PC-9 (cell line): Measurements from ENCODE around the gene SNX20. TPM values are rescaled to one million over a fixed set of nuclear protein-coding genes. Genes with fewer than 3 reads are reported as not detected.

Experiments used
- BruUV-seq: library from RNA; stranded (reverse); fragments of 400-500 nt; replicated peaks from 2 replicates; lab custom pipeline; 2021; lab: Mats Ljungman, UMichigan
- CTCF ChIA-PET: fragments of 300-600 bp; sonication (Branson Sonifier 250); formaldehyde crosslinking; loops from one replicate; lab custom pipeline; 2022; ENCODE audit warnings: antibody characterized with exemption; lab: Charles Lee
- POLR2A ChIA-PET: fragments of 300-600 bp; sonication (Branson Sonifier 250); formaldehyde crosslinking; loops from one replicate; lab custom pipeline; 2022; ENCODE audit warnings: antibody characterized with exemption; ENCODE audit not compliant: unreplicated experiment; lab: Charles Lee
- DNase-seq, 2 experiments: peaks; one replicate each; pipeline versions ENCODE4 v3.0.0 to v3.0.0-alpha.2; 2015 to 2022; ENCODE audit warnings: mixed read lengths in 1 of 2
- H2AFZ ChIP-seq: fragments of 200-600 bp; sonication (generic); 2 replicates; pipeline ENCODE4 v1.8.1; 2017; ENCODE audit warnings: antibody characterized with exemption
- H3F3A ChIP-seq: fragments of 200-600 bp; sonication (generic); 2 replicates; pipeline ENCODE4 v1.8.1; 2017; ENCODE audit warnings: antibody characterized with exemption, mild to moderate bottlenecking, low read depth; ENCODE audit not compliant: insufficient read depth
- H3K27ac ChIP-seq: fragments of 200-600 bp; sonication (generic); 2 replicates; pipeline ENCODE4 v1.6.1; 2016; ENCODE audit warnings: mixed run types
- H3K27me3 ChIP-seq: fragments of 200-600 bp; sonication (generic); 2 replicates; pipeline ENCODE4 v1.6.1; 2016; ENCODE audit warnings: low read depth, mixed run types; ENCODE audit not compliant: insufficient read depth
- H3K36me3 ChIP-seq: fragments of 200-600 bp; sonication (generic); 2 replicates; pipeline ENCODE4 v1.6.1; 2016; ENCODE audit warnings: low read depth, mixed run types
- H3K4me1 ChIP-seq: fragments of 200-600 bp; sonication (generic); replicated peaks from 2 replicates; pipeline ENCODE4 v1.6.1; 2016; ENCODE audit warnings: mixed run types; ENCODE audit not compliant: insufficient read depth
- H3K4me2 ChIP-seq: fragments of 200-600 bp; sonication (generic); 2 replicates; pipeline ENCODE4 v1.6.1; 2017; ENCODE audit warnings: mixed run types
- H3K4me3 ChIP-seq: fragments of 200-600 bp; sonication (generic); 2 replicates; pipeline ENCODE4 v1.6.1; 2016; ENCODE audit warnings: mixed run types
- H3K79me2 ChIP-seq: fragments of 200-600 bp; sonication (generic); 2 replicates; pipeline ENCODE4 v1.6.1; 2017; ENCODE audit warnings: low read depth, mixed run types
- H3K9me2 ChIP-seq: fragments of 200-600 bp; sonication (generic); 2 replicates; pipeline ENCODE4 v1.8.1; 2017; ENCODE audit warnings: mild to moderate bottlenecking; ENCODE audit not compliant: insufficient read depth
- H3K9me3 ChIP-seq: fragments of 200-600 bp; sonication (generic); 2 replicates; pipeline ENCODE4 v1.8.1; 2016; ENCODE audit warnings: low read depth; ENCODE audit not compliant: insufficient read depth
- H4K20me1 ChIP-seq: fragments of 200-600 bp; sonication (generic); 2 replicates; pipeline ENCODE4 v1.8.1; 2017; ENCODE audit not compliant: insufficient read depth
- EZH2 ChIP-seq: fragments of 200-600 bp; sonication (generic); IDR thresholded peaks from 2 replicates; pipeline ENCODE4 v1.8.0; 2017; ENCODE audit warnings: antibody characterized with exemption, low read depth
- intact Hi-C: fragments of 100-400 bp; cut with micrococcal nuclease; formaldehyde crosslinking; loops from one replicate; pipeline ENCODE4 v1.10.0; 2022; ENCODE audit not compliant: unreplicated experiment
- total RNA-seq: library from RNA; stranded (reverse); gene quantifications from 2 replicates; pipeline ENCODE4 v1.2.3, GENCODE V29; 2021
- TF ChIP-seq, protein P1 (sequence below): fragments of 200-600 bp; sonication (generic); conservative IDR thresholded peaks from 2 replicates; pipeline ENCODE4 v1.6.1; 2017; ENCODE audit warnings: mixed run types, antibody characterized with exemption, mild to moderate bottlenecking, moderate library complexity

SNX20 gene
- total RNA-seq, 1 experiment from 2014 or later = not detected

DNA sequence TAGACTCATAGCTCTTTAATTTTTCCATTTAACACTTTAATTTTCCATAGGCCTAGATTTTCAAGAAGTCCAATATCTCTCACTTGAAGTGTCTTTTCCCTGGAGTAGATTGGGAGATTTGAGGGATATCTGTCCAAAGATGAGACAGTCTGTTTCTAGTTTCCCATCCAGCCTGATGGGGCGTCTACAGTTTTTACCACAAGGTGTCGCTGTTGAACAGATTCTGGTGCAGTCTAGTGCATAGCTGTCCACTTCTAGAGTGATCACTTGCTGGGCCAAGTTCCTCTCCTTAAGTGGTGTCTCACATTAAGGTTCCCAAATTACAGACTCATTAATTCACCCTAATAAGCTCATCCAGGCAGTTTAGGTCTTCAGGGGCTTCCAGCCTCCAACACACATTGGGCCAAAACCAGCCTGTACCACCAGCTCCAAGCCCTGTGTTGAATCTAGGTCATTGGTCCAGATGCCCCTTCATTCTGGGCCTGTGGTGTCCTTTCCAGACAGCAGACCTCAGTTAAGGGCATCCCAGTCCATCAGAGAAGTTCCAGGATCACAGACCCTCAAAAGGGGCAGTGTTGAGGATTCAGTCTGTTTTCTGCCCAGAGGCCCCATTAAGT is 9.4 kb downstream of the SNX20 start:
- Histone ChIP-seq H3K9me2 (no peaks in the 10 kb centered on the region), H3K27me3 (no peaks in the 10 kb centered on the region), H3K4me2 (no peak overlapping the region), H3K27ac (no peak overlapping the region), H2AFZ (no peak overlapping the region), H3K79me2 (no peaks in the 10 kb centered on the region), H3F3A (0 out of 2 replicates have a peak, but pooled peaks cover 4% of the 10 kb centered on the region), H3K4me1 (peaks cover 26% of the 10 kb centered on the region), H4K20me1 (no peaks in the 10 kb centered on the region), H3K4me3 (no peak overlapping the region), H3K9me3 (peaks cover 21% of the 10 kb centered on the region; the same call in 1 of the 2 replicates), H3K36me3 (no peaks in the 10 kb centered on the region)
- intact Hi-C loops = loop anchor here (1.0 kb wide), 1 partner anchor 135 kb away; no protein-coding TSS in a partner anchor
- peak in 1 of 2 experiments; percentile 43 for DNase-seq
- POLR2A ChIA-PET = no interaction called here
- BruUV-seq = no TSS peak
- TF ChIP-seq, protein P1, sequence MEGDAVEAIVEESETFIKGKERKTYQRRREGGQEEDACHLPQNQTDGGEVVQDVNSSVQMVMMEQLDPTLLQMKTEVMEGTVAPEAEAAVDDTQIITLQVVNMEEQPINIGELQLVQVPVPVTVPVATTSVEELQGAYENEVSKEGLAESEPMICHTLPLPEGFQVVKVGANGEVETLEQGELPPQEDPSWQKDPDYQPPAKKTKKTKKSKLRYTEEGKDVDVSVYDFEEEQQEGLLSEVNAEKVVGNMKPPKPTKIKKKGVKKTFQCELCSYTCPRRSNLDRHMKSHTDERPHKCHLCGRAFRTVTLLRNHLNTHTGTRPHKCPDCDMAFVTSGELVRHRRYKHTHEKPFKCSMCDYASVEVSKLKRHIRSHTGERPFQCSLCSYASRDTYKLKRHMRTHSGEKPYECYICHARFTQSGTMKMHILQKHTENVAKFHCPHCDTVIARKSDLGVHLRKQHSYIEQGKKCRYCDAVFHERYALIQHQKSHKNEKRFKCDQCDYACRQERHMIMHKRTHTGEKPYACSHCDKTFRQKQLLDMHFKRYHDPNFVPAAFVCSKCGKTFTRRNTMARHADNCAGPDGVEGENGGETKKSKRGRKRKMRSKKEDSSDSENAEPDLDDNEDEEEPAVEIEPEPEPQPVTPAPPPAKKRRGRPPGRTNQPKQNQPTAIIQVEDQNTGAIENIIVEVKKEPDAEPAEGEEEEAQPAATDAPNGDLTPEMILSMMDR = peak; percentile 90
- TF ChIP-seq EZH2 = no peak
- CTCF ChIA-PET = interaction anchor here (0.6 to 1.9 kb wide), 2 partner anchors 14 to 135 kb away, joined by 6 to 13 read pairs; no protein-coding TSS in a partner anchor

DNA sequence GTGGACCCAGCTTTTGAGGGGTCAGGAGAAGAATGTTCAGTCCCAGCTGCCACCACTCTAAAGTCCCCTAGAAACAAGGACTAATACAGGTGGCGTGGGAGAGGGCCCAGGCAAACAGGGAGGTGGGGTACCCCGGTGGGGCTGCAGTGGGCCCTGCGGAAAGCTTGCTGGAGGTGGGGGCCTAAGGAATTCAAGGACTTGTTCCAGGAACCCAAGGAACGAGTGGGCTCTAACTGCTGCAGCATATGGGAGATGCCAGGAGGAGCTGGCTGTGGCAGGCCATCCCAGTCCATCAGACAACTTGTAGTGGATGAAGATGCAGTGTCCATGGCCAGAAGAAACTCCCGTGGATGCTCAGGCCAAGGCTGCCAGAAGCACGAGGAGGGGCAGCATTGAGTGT is 10.6 kb downstream of the SNX20 start:
- Histone ChIP-seq H3K36me3 (no peaks in the 10 kb centered on the region), H3F3A (0 out of 2 replicates have a peak, but pooled peaks cover 4% of the 10 kb centered on the region), H3K9me2 (no peaks in the 10 kb centered on the region), H3K4me1 (peaks cover 15% of the 10 kb centered on the region), H3K27me3 (no peaks in the 10 kb centered on the region), H3K9me3 (peaks cover 21% of the 10 kb centered on the region; the same call in 1 of the 2 replicates), H4K20me1 (no peaks in the 10 kb centered on the region), H2AFZ (no peak overlapping the region), H3K27ac (no peak overlapping the region), H3K79me2 (no peaks in the 10 kb centered on the region), H3K4me3 (no peak overlapping the region), H3K4me2 (no peak overlapping the region)
- no peak for DNase-seq
- BruUV-seq = no TSS peak
- CTCF ChIA-PET = interaction anchor here (1.9 kb wide), 1 partner anchor 136 kb away, joined by 13 read pairs; no protein-coding TSS in a partner anchor
- intact Hi-C loops = no loop called here
- TF ChIP-seq EZH2 = no peak
- TF ChIP-seq, protein P1 = no peak
- POLR2A ChIA-PET = no interaction called here

DNA sequence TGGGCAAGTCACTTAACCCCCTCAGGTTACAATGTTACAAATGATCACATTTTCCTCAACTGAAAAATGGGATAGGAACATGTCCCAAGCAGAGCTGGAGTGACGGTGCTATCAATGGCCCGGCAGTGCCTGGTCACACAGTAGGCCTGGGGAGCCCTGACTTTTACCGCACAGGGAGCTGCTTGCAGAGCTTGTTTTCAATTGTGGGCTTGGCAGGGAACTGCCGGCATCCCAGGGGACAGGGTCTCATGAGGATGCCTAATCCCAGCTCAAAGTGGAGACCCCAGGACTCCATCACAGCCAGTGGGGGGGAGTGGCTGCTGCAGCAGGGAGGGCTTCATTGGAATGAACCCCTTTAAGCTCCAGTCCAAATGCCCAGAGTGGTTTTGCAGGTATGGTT is 11.4 kb downstream of the SNX20 start:
- intact Hi-C loops = loop anchor here (5.0 kb wide), 2 partner anchors 342 to 647 kb away; no protein-coding TSS in a partner anchor

More for the DNA sequence above, 11.4 kb downstream of the SNX20 start:
- Histone ChIP-seq H3K9me3 (peaks cover 17% of the 10 kb centered on the region; the same call in 1 of the 2 replicates), H3K4me1 (peaks cover 14% of the 10 kb centered on the region), H3K79me2 (no peaks in the 10 kb centered on the region), H2AFZ (no peak overlapping the region), H3K27ac (no peak overlapping the region), H4K20me1 (no peaks in the 10 kb centered on the region), H3K4me3 (no peak overlapping the region), H3K27me3 (no peaks in the 10 kb centered on the region), H3K36me3 (no peaks in the 10 kb centered on the region), H3F3A (0 out of 2 replicates have a peak, but pooled peaks cover 4% of the 10 kb centered on the region), H3K4me2 (no peak overlapping the region), H3K9me2 (no peaks in the 10 kb centered on the region)
- no peak for DNase-seq
- no peak for TF ChIP-seq EZH2
- TF ChIP-seq, protein P1 = no peak
- ChIA-PET CTCF (no interaction called here), POLR2A (no interaction called here)
- no TSS peak for BruUV-seq
